ENCODE data around the gene RINL.

Gene RINL, protein sequence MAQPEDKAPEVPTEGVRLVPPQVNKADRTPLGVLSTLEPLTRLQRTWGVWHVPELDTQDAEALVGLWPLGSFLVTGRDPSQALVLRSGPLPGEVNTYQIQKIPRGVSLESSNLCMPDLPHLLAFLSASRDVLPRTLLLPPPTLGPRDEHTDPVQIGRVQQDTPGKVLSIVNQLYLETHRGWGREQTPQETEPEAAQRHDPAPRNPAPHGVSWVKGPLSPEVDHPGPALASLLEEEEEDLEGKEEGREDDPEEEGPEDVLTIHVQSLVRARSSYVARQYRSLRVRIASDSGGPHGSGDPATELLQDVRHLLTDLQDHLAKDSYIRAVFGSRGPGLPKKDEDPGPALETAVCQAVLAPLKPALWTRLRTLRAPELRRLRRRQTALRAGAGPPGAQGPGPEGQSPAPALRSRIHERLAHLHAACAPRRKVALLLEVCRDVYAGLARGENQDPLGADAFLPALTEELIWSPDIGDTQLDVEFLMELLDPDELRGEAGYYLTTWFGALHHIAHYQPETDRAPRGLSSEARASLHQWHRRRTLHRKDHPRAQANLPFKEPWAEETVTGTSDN

DNA sequence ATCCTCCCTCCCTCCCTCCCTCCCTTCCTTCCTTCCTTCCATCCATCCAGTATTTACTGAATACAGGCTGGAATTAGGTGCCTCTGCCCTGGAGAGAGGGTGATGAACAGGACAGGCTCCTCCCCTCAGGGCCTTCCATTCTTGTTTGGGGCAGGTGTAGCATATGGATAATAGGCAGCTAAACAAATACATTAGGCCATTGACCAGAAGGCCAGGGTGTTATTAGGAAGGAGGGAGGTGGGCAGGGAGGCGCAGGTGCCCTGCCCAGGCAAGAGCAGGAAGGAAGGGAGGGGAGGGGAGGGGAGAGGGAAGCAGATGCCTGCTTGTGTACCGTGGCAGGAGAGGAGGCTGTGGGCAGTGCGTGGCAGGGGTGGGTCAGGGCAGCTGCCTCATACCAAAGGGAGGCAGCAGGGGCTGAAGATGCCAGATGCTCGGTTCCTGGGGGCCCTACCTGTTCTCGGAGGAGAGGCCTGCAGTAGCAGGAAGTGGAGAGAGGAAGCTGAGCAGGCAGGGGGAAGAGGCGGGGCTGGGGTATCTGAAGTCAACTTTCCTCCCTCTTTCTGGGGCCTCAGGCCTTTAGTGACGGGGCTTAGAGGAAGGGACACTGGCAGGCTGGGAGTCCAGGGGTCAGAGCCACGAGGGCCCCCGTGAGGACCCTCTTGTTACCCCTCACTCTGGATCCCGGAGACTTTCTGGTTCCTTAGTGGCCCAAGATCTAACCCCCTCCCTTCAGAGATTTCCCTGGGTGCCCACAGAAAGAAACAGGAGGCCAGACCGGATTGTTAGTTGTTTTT is at the start of gene RINL:
Gene RINL (minus strand): TSS at position 495 of the 794 bp plus-strand sequence. CDS start 1,533 bp downstream, outside the sequence.
- DNase-seq = peak; percentile 63

DNA sequence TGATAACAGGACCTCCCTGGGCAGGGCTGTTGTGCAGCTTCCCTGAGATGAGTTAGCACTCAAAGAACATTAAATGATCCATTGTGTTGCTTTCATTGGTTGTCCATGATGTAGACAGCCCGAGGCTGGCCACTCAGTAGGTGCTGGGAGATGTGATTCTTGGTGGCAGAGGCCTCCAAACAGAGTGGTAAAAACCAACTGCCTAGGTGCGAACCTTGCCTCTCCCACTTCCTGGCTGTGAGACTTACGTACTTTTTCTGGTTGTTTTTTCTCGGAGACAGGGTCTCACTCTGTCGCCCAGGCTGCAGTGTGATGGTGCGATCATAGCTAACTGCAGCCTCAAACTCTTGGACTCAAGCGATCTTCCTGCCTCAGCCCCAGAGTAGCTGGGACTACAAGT is 46.3 kb upstream of the RINL start:
- no peak for DNase-seq

DNA sequence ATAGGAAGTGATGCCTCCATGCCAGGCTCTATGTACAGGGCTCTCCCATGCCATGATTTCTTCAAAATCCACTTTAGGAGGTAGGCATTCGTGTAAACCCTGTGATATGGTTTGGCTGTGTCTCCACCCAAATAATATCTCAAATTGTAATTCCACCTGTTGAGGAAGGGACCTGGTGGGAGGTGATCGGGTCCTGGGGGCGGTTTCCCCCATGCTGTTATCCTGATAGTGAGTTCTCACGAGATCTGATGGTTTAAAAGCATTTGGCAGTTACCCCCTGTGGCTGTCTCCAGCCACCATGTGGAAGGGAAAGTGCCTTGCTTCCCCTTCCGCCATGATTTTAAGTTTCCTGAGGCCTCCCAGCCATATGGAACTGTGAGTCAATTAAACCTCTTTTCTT is 44.4 kb upstream of the RINL start:
- DNase-seq = no peak

DNA sequence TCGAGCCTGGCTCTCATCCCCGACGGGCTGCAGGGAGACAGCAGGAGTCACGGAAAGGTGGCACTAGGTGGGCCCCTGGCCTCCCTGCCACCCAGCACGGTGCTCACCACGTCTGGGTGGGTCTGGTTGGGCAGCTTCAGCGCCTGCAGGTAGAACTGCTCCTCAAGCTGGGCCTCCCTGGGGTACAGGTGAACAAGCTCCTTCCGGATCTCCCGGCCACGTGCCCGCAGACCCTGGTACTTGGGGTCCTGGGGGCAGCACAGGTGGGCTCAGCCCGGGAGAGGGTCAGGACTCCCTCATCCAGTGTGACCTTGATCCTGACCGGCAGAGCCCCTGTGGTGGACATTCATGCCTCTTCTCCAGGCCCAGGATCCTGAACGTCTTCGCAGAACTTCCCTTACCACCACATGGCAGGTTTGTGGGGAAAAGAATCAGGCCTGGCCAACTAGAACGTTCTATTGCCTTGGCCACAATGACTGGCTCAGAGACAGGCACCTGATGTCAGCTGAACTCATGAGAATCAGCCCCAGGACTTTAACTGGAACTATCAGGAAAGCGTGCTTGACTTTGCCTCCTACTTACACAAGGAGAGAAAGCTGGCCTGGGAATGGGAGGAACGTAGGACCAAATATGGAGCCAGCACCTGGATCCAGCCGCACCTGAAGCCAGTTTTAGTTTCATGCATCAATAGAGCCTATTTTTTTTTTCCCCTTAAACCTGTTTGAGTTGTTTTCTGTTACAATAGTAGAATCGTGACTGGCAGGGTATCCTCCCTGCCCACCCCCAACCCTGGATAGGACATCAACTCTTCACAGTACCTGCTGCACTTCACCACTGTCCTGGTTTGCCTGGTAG is 43.6 kb upstream of the RINL start:
- no peak for DNase-seq

DNA sequence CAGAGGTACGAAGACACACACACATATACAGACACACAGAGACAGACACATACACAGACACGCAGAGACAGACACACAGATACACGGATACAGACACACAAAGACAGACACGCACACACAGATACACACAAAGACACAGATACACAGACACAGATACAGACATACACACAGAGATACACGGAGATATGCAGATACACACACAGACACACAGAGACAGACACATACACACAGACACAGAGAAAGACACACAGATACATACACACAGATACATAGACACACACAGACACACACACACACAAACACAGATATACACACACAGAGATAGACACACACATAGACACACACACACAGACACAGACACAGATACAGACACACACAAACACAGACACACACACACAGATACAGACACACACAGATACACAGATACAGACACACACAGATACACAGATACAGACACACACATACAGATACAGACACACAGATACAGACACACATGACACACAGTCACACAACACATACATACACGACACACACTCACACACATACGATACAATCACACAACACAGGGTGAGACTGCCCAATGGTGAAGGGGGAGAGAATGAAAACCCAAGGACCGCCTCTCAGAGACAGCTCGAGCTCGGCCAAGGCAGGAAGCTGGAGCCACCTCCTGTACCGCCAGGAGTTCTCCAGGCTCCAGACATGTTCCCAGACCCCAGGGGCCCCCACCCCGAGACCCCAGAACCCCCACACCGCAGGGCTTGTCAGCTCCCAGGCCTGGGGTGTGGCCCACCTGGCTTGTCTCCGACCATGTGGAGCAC is 42.7 kb upstream of the RINL start:
- DNase-seq = no peak

DNA sequence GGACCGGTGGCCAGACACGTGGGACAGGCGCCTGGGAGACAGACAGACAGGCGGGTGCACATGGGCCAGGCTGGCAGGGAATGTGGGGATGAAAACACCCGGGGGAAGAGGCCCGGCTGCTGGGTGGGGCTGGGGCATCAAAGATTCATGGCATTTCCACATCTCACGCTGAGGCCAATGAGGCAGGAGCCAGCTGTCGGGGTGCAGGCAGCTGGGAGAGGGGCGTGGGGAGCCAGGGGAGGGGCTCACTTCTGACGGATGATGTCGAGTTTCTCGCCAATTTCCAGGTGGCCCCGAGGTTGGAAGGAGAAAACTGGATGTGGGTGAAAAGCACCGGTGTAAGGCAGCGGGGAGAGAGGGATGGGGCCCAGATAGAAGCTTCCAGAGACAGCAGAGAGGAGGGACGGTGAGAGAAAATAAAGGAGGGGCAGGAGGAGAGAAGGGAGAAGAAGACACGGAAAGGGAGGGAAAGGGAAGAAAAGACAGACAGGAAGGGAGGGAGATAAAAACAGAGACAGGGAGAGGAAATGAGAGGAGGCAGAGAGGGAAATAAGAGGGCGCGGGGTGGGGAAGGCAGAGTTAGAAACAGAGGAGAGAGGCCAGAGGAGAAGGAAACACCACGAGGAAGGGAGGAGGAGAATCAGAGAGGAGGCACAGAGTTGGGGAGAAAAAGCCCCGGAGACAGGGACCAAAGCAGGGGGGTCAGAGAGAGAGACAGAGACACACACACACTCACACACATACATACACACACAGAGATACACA is 41.9 kb upstream of the RINL start:
- no peak for DNase-seq

DNA sequence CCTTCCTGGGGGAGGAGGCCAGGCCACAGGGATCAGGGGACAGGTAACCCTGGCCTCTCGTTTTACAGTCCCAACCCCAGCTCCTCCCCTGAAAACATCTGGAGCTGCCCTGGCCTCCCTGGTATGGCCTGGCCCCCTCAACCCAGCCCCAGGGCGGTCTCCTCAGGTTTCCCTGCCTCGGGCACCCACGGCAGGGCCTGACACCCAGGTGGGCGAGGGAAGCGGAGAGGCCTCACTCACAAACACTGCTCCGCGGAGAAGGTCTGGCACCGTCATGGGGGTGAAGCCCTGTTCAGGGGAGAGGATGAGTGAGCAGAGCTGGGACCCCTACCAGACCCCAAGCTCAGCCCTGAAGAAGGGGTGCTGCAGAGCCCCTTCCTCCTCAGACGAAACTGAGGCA is 40.5 kb upstream of the RINL start:
- DNase-seq = no peak

DNA sequence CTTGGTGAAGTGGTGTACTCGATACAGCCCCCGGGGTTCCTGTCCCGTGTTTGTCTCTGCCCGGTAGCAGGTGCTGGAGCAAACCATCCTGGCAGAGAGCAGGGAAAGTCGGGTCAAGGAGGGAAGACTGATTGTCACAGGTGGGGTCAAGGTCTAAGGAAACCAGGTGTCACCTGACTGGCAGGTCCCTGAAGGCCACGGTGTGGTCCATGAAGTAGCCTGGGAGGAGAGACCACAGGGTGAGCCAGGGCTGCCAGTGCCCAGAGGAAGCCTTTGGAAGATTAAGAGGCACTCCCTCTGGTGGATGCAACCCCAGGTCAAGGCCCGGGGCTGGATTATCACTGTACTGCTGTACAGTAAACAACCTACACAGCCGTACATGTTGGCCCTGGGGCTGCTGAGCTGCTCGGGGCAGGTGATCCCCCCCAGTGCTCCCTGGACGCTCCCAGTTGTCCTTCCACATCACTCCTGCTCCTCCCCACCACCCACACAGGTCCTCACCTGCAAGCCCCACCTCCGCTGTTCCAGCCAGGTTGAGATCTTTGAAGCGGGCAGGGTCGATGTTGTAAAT is 39.9 kb upstream of the RINL start:
- DNase-seq = no peak

DNA sequence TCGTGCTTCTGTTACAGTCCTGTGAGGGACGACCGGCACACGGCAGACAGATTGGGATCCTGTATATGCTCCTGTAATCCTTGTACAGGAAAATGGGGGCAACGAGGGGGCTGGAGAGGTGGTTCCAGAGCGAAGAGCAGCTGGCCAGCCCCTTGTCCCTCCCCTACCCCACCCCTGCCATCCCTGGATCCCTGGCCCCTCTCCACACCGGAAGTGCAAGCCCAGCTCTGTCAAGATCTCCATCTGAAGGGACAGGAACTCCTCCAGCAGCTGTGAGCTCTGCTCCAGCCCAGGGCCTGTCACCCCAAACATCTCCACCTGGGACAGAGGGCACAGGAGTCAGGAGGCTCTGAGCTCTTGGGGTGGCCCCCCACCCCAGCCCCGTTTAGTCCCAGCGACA is 39.4 kb upstream of the RINL start:
- no peak for DNase-seq

DNA sequence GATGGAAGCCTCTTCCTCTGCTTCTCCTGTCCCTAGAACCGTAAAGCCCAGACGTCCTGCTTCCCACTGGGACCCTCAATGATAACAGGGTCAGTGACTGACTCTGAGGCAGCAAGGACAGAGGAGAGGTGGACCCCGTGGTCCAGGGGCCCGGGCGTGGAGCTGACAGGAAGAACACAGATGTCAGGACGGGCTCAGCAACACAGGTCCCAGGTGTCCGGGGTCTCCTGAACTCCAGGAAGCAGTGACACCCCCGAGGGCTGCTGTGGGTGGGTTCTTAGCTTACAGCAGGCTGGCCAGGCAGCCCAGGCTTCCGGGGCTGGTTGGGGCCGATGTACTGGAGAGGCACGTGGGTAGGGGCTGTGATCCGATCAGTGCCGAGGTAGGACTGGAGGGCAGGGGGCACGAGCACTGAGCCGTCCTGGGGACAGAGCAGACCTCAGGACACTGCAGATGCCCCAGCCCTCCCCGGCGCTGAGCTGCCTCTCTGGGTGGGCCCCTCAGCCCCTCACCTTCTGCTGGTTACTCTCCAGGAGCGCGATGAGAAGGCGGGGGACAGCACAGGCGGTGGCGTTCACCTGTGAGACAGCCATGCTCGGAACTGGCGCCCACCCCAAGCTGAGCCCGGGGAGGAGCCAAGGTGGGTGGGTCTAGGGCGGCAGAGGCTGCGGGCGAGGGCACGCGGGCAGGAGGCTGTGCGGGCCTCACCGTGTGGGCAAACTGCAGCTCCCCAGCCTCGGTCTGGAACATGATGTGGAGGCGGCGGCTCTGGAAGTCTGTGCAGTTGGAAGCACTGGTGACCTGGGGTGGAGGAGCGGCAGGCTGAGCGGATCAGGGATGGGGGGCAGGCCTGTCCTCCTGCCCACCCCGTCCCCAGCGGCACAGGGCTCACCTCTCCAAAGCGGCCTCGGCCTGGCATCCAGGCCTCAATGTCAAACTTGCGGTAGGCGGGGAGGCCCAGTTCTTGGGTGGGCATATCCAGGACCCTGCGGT is 37.5 kb upstream of the RINL start:
- no peak for DNase-seq

DNA sequence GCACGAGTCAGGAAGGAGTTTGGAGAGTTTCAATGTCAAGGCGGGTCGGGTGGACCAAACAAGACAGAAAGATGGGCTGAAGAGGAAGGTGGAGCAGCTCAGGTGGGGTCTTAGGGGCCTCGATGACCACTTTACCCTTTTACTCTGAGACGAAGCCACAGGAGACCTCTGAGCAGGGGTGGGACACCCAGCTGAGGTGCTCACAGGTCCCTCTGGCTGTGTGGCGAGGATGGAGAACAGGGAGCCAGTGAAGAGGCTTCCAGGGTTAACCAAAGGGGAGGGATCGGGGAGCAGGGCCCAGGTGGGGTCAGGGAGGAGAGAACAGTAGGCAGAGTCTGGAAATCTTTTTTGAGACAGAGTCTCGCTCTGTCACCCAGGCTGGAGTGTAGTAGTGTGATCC is 35.9 kb upstream of the RINL start:
- no peak for DNase-seq

DNA sequence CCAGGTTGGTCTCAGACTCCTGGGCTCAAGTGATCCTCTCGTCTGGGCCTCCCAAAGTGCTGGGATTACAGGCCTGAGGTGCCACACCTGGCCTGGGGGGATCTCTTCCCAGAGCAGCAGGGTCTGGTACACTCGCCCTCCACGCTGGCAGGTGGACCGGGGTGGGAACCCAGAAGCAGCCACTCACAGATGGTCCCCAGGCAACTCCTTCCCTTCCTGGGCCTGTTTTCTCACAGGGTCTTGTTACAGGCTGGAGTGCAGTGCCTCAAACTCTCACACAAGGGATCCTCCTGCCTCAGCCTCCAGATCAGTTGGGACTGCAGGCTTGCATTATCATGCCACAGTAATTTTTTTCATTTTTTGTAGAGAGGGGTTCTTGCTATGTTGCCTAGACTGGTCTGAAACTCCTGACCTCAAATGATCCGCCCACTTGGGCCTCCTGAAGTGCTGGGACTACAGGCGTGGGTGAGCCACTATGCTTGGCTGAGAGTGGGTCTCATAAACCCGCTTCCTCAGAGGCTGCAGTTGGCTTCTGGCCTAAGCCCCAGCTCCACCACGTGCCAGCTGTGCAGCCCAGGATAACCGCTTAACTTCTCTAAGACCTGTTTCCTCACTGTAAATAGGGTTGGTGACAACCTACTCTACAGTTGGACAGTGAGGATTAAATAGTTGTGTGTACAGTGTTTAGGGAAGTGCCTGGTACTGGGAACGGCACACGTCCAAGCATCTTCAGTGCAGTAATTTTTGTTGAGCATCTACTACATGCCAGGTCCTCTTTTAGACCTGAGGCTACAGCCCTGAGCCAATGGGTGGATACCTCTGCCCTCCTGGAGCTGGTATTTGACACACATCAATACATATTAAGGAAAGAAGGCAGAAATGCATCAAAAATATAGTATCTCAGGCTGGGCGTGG is 34.8 kb upstream of the RINL start:
- DNase-seq = no peak

DNA sequence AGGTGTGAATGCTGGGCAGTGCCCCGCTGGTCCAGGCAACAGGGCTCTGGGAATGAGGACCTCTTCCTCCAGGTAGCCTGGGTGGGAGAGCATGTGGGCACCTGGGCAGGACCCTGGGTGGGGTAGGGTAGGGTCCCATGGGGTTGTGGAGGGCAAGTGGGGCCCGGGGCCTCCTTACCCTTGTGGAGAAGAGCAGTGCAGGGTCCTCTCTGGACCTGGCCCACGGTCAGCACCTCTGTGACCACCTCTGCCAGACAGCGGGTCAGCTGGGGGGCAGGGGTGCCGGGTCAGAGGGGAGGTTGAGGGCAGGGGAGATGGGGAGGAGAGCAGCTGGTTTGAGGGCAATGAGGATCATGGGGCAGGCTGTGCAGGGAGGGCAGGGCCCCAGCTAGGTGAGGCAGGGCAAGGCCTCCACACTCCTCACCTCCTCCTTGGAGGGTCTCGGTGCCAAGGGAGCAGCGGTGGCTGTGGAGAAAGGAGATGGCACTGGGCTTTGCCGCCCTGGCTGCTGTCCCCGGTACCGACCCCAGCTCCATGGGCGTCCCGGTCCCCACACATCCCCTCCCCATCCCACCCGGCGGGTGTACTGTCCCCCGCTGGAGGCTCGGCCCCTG is 33.4 kb upstream of the RINL start:
- DNase-seq = no peak

DNA sequence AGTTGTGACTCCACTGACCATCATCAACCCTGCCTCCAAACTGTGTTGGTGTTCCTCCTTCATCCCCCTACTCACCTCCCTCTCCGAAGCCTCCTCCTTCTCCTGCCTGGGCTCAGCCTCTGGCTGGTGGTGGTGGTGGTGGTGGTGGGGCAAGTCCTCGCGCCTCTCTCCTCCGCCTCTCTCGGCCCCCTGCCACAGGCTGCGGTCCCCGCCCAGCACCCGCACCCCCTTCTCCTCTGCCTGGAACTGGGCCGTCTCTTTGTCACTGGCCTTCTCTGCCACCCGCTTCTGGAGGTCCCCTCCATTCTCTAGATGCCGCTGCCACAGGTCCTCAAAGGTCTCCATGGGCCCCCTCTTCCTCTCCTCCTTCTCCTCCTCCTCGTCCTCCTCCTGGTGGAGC is 32.4 kb upstream of the RINL start:
- no peak for DNase-seq

DNA sequence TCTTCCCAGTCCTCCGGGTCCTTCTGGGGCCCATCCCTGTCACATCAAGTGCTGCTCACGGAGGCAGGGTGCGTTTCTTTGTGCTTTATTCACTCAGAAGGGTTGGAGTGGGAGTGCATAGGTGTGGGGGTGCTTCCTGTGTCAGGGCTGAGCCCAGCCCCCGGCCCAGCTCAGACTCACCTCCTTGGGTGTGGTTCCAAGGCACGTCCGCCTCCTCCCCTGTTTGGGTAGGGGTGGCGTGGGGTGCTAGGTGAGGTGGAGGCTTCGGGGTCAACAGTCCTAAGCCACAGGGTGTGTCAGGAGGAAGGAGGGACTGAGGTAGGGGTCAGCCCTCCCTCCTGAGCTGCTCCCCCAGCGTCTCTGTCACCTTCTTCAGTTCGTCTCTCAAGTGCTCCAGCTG is 30.8 kb upstream of the RINL start:
- no peak for DNase-seq

DNA sequence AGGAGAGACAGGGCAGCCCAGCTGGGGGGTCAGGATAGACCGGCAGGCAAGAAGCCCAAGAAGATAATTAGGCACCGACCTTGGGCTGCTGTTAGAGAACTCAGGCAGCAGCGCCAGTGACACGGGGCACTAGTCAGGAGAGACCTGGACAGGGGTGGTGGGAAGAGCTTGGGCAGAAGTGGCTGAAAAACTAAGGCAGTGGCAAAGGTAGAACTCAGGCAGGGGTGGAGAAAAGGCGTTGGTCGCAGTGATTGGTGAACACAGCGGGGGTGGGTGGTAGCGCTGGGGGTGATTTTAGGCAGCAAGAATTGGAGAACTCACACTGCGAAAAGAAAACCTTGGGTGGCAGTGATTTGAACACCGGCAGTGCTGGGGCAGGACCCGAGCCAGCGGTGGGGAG is 29.6 kb upstream of the RINL start:
- no peak for DNase-seq

DNA sequence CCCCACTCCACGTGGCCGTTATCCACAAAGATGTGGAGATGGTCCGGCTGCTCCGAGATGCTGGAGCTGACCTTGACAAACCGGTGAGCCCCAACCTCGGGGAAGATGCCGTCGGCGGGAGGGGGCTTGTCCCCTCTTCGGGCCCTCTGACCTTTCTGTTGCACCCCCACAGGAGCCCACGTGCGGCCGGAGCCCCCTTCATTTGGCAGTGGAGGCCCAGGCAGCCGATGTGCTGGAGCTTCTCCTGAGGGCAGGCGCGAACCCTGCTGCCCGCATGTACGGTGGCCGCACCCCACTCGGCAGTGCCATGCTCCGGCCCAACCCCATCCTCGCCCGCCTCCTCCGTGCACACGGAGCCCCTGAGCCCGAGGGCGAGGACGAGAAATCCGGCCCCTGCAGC is 29.2 kb upstream of the RINL start:
- DNase-seq = no peak

DNA sequence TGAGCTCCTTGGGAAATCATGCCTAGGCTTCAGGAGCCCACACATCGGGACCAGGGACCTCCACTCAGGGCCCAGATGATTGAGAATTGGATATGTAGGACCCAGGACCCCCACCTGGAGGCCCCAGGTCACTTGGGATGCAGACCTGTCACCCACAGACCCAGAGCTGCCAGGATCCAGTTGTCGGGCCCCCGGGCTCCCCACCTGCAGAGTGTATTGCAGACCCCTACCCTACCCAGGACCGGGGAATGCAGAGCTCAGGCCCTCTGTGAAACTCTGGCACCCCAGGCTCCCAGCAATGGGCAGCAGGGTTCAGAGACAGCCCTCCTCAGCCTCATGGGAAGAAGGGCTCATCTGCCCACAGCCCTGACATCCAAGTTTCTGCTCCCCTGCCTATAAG is 27.5 kb upstream of the RINL start:
- no peak for DNase-seq
